NCI-H187 (cell line): ENCODE data around the gene HYCC1.
"Not testable (repeated sequence)": the region's sequence is repeated elsewhere in the genome, so short reads cannot be mapped to it uniquely, and the experiment has no call there.

ENCODE experiments used
- DNase-seq, 2 experiments: peaks; one replicate each; lab custom pipeline; 2025; lab: John Stamatoyannopoulos, UW

The HYCC1 gene

DNA sequence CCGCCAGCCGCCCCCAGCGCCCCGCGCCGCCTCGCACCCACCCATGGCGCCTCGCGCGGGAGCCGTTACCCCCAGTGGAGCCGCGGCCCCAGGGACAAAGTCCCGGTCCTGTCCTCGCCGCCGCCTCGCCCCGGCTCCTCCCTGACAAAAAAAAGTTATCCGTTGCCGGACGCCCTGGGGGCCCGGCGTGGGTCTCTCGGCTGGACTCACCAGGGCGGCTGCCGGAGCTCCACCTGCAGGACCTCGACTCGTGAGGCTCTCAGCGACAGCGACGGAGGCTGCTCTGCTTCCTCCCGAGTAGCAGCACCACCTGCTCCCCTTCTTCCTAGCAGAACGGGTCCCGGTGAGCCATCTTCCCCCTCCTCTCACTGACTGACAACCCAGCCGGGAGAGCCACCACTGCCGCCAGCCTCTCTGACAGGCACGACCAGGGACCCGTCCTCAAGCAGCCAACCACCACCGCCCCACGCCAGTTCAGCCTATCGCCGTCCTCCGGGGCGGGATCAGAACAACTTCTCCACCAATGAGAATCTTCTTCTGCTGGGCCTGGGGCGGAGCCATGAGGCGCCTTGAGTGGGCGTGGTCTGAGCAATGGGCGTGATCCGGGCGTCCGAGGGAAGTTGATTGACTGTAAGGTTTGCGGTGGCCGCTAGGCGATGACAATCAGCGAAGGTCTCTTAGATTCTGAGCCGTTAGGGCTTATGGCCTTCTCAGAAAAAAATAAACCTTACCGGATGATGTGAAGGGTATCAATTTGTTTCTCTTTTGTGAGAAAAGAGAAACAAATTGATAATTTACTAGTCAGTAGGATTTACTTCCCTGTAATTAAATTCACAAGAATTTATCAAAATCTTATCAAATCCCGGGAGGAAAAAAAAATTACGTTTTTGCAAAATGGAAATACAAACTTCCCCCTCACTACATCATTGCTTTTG is at the start of gene HYCC1:
TSS of gene HYCC1 (minus strand) at position 416 of the 935 bp plus-strand sequence. CDS start 23,019 bp downstream, outside the sequence.
- peak; percentile 93 to 96 for DNase-seq

DNA sequence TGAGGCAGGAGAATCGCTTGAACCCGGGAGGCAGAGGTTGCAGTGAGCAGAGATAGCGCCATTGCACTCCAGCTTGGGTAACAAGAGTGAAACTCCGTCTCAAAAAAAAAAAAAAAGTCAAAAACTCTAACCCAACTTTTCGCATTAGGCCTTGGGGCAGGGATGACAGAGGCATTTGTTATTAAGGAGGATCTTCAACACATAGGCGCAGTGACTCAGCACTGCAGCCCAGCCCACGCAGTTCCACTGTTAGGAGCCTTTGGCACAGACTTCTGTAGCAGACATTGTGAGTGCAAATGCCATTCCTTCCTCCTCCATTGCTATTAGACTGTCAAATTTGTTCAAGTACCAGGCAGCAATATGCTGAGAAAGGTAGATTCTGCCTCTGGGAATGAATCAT is 48.5 kb upstream of the HYCC1 start:
- DNase-seq, result no peak

DNA sequence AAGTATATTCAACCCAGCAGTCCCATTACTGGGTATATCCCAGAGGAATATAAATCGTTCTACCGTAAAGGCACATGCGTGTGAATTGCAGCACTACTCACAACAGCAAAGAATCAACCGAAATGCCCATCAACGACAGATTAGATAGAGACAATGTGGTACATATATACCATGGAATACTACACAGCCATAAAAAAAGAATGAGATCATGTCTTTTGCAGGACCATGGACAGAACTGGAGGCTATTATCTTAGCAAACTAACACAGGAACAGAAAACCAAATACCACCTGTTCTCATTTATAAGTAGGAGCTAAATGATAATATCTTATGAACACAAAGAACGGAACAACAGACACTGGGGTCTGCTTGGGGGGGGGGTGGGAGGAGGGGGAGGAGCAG is 47.4 kb upstream of the HYCC1 start:
- DNase-seq, result no peak

DNA sequence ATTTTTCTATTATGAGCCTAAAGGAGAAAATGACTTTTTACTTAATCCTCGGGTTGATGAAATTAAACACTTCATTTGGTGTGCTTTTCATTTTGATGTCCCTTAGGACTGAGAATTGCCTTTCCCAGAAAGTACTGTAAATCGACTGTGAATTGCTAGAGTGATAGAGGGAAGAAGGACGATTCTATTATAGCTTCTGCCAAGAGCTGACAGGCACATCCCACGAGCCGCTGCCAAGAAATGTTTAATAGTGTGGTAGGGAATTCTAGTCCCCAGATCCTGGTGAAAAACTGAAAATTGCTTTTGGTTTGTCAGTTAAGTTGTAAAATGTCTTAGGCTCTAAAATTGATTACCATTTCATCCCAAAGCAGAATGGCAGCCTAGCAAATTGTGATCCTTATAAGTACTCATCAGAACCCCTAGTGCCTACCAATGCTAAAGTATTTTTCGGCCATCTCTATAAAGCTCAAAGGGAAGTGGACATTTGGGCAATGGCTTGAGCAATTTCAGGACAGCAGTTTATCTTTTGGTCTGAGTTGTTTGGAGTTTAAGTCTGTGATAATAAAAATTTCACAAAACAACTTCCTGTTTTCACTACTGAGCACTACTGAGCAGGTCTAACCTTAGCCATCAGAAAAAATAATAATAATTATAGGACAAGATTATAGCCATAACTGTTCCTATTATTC is 44.6 kb upstream of the HYCC1 start:
- no peak for DNase-seq

DNA sequence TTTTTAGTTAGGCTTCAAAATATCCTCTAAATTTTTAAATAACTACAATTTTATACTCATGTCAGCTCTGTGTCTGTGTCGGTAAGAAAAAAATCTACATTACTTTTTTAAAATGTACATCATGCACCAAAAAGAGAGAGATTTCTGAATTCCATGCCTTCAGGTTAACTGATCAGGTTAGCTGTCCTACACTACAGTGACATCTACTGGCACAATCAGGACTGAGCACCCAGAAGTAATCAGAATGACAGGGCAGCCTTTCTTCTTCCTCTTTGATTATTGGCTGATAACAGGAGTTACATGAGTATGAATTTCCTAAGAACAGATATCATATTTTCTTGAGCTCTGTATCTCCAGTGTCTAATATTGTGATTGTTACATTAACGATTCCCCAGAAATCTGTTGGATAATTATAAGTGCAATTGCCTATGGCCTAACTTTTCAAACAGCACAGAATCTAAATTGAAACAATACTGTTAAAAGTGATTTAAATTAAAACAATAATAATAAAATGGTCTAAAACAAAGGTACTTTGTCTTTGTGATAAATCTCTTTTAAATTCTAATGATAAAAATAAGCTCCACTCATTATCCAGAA is 41.8 kb upstream of the HYCC1 start:
- DNase-seq, result peak in 1 of 2 experiments; percentile 6

DNA sequence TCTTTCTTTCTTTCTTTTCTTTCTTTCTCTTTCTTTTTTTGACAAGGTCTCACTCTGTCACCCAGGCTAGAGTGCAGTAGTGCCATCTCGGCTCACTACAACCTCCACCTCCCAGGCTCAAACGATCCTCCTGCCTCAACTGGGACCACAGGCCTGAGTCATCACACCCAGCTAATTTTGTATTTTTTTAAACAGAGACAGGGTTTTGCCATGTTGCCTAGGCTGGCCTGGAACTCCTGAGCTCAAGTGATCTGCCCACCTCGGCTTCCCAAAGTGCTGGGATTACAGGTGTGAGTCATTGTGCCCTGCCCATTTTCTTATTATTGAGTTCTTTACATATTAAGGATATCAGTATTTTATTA is 37.2 kb upstream of the HYCC1 start:
- not testable (repeated sequence) for DNase-seq

DNA sequence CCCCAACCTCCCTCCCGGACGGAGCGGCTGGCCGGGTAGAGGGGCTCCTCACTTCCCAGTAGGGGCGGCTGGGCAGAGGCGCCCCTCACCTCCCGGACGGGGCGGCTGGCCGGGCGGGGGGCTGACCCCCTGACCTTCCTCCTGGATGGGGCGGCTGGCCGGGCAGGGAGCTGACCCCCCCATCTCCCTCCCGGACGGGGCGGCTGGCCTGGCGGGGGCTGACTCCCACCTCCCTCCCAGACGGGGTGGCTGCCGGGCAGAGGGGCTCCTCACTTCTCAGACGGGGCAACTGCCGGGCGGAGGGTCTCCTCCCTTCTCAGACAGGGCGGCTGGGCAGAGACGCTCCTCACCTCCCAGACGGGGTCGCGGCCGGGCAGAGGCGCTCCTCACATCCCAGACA is 32.4 kb upstream of the HYCC1 start:
- DNase-seq, result not testable (repeated sequence)

DNA sequence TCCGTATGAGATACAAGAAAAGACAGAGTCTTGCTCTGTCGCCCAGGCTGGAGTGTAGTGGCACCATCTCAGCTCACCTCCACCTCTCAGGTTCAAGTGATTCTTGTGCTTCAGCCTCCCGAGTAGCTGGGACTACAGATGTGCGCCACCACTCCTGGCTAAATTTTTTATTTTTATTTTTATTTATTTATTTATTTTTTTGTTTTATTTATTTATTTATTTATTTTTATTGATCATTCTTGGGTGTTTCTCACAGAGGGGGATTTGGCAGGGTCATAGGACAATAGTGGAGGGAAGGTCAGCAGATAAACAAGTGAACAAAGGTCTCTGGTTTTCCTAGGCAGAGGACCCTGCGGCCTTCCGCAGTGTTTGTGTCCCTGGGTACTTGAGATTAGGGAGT is 31.2 kb upstream of the HYCC1 start:
- not testable (repeated sequence) for DNase-seq

DNA sequence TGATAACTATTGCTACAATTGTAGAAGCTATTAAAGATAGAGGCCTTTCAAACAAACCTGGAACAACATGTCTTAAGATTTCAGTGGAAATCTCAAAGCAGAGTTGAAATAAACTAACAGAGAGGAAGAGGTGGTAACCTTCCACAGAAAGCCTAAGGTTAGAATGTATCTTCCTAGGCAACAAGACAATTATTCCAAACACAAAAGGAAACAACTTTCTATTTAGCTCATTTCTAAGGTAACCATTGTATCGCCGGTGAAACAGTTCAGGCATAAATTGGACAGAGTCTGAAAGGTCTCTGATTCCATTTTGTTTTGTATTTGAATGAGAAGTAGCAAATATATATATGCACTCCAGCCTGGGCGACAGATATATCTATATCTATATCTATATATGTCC is 30.7 kb upstream of the HYCC1 start:
- no peak for DNase-seq

DNA sequence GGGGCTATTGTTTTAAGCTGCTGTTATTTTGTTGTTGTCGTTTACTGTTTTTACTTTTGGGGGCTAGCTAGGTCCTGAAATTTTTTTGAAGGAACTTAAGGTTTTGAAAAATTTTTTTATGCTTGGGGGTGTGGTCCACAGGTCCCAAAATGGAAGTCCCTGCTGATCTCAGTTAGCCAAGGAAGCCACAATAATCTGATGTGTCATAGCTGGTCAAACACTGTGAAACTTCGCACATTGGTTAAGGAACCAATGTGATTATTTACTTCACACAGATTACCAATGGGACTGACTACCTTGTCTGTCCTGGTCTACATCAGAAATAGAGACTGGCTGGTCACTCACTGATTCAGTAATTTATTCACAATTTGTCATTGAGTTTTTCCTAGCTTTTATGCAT is 29.5 kb upstream of the HYCC1 start:
- no peak for DNase-seq

DNA sequence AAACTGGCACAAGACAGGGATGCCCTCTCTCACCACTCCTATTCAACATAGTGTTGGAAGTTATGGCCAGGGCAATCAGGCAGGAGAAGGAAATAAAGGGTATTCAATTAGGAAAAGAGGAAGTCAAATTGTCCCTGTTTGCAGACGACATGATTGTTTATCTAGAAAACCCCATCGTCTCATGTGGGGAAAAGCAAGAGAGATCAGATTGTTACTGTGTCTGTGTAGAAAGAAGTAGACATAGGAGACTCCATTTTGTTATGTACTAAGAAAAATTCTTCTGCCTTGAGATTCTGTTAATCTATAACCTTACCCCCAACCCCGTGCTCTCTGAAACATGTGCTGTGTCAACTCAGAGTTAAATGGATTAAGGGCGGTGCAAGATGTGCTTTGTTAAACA is 25.7 kb upstream of the HYCC1 start:
- DNase-seq, result not testable (repeated sequence)

DNA sequence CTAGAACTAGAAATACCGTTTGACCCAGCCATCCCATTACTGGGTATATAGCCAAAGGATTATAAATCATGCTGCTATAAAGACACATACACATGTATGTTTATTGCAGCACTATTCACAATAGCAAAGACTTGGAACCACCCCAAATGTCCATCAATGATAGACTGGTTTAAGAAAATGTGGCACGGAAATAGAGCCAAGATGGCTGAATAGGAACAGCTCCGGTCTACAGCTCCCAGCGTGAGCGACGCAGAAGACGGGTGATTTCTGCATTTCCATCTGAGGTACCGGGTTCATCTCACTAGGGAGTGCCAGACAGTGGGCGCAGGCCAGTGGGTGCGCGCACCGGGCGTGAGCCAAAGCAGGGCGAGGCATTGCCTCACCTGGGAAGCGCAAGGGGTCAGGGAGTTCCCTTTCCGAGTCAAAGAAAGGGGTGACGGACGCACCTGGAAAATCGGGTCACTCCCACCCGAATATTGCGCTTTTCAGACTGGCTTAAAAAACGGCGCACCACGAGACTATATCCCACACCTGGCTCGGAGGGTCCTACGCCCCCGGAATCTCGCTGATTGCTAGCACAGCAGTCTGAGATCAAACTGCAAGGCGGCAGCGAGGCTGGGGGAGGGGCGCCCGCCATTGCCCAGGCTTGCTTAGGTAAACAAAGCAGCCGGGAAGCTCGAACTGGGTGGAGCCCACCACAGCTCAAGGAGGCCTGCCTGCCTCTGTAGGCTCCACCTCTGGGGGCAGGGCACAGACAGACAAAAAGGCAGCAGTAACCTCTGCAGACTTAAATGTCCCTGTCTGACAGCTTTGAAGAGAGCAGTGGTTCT is 21.8 kb upstream of the HYCC1 start:
- not testable (repeated sequence) for DNase-seq

DNA sequence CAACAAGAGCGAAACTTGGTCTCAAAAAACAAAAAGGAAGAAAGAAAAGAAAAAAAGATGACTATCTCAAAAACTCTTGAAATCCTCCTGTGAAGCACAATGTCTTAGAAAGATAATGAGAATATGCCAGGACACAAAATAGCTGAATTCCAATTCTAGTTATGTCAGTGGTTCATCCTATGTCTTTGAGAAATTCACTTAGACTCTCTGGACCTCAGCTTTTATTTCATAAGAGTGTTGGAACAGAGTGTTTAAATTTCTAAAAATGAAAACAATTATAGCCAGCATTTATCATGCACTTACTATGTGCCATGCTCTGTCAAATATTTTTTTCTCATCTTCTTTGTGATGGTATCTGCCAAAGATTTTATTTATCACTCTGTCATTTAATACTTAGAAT is 13.3 kb upstream of the HYCC1 start:
- no peak for DNase-seq

DNA sequence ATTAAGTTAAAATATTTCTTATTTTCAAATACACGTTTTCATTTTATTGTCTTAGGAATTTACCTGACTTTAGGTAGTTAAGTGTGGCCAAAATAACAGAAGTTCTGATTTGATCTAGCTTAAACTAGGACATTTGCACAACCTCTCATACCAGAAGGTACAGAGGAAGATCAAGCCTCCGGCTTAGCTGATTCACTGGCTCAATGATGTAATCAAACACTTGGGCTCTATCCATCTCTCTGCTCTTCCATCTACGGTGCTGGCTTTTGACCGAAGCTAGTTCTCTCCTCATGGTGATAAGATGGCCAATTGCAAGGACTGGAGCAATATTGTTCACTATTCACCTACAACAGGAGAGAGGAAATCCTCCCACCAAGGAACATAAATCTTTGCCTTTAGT is 12.2 kb upstream of the HYCC1 start:
- no peak for DNase-seq

DNA sequence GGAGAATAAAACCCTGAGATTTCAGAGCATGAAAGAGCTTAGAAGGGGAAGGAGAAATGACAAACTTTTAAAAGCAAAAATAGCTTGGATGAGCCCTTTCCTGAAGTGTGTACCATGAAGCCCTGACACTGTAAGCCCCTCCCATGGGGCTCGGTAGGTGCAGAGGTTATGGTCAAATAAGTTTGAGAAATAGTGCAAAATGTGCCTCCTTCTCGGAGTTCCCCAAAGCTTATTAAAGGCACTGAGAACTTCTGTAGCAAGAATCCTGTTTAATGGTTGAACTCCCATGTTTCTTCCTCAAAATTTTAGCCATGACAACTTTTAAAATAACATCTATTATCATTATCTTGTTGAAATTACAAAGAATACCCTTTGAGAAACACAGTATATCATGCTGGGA is 10.5 kb upstream of the HYCC1 start:
- DNase-seq, result no peak

DNA sequence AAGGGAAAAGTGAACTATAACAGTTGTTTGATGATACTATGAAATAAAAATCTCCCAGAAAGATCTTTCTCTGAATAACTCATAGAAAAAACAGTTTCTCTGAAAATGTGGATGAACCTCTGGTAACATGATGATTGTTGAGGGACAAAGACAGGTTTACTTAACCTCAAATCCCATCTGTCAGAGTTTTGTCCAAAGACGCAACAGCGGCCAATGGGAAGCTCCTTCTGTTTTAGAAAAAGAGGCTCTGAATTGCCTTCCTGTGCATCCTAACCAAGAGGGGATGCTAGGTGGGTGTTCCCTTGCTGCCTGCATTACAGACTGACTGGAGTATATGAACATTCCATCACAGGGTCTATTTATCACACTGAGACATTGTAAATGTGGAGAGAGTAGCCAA is 8.9 kb upstream of the HYCC1 start:
- no peak for DNase-seq

DNA sequence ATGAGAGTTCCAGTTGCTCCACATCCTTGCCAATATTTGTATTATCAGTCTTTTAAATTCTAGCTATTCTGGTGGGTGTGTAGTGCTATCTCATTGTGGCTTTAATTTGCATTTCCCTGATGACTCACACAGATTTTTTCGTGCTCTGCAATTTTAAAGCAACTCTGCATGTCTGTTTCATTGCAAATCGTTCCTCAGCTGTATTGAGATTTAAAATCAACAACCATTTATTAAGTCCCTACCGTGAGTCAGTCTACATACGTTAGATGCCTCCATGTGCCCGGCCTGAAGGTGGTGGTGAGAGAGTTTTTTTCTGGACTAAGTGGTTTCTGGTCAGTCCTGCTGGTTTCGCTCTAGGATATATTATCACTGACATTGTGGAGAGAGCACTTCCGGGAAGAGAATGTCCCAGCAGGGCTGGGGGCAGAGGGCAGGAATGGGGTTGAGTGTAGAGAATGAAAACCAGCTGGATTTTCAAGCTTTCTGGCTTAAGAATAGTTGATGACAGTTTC is 8.4 kb upstream of the HYCC1 start:
- no peak for DNase-seq

DNA sequence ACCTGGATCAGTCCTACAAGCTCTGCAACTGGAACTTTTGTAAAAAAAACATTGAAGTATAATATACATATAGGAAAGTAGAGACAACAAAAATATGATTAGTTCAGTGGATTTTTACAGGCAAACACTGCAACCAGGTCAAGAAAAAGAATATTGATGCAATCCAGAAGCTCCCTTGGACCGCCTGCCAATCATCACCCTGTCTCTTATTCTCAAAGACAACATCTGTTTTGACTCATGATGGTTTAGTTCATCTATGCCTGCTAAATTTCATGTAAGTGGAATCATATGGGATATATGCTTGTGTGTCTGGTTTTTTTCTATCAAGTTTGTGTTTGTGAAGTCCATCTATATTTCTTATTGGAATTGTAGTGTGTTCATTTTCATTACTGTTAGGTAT is 7.7 kb upstream of the HYCC1 start:
- no peak for DNase-seq

DNA sequence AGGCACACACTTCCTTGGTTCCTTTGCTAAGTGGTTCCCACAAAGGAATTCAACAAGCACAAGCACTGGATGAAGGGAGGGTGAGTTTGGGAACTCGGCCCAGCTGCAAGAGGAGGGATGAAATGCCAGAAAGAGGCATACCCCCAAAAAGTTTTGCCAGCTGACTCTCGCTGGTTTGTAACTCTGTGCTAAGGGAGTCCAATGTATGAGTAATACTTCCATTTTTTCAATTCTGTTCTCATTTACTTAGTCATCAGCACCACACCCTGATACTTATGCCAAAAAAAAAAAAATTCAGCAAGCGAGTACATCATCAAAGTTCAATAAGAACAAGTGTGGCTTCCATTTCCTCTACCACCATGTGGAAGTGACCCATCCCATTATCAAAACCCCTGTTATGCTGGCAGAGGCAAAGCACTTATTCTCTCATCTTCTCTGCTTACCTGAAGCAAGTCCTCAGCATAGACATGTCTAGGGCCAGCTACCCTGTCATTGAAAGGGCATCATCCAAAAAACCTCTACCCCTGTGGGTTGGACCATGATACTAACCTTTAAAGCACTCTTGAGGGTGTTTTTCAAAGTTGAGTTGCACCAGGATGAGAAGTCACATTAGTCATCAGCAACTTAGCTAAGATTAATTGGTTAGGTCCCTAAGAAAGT is 6.9 kb upstream of the HYCC1 start:
- DNase-seq, result no peak

DNA sequence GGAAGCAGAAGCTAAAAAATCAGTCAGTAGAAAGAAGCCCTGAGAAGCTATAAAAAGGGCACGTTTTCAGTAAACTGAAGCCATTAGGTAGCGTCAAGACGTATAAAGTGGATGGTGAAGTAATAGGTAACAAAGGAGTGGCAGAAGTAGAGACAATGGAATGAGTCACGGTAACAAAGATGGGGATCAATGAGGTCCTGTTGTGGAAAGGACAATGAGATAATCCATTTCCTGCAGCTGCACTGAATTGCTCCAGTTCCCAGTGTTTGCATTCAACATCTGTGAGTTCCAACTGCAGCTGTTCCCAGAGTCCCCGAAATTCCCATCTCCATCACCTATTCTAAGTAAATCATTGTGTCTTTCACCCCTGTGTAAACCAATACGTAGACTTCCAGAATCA is 4.8 kb upstream of the HYCC1 start:
- no peak for DNase-seq

DNA sequence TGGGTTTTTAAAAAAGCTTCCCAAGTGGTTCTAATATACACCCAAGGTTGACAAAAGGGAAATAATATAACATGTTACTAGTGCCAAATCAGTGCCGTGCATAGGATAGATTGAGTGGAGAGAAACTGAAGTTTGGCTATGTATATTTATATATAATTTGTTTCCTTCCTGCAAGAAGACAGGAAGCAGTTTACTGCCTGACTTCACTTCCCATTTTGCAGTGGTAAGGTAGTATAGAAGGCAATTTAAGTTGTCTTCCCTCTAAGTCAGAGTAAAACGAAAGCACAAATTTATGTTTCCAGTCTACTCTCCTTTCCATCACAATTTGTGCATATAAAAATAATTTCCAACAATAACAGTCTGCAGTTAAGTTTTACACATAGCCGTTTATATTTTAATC is 3.4 kb upstream of the HYCC1 start:
- no peak for DNase-seq
